AG08395 (cell line): ENCODE measurements around the gene COL25A1.
A peak's percentile ranks its signal among the peaks of the same experiment; 100 is the strongest.
"Not testable (repeated sequence)": the region's sequence is repeated elsewhere in the genome, so short reads cannot be mapped to it uniquely, and the experiment has no call there.

Experiments
- DNase-seq: peaks from one replicate; pipeline ENCODE4 v3.0.0; 2012; ENCODE audit warnings: mixed read lengths, low spot score

The COL25A1 gene

DNA sequence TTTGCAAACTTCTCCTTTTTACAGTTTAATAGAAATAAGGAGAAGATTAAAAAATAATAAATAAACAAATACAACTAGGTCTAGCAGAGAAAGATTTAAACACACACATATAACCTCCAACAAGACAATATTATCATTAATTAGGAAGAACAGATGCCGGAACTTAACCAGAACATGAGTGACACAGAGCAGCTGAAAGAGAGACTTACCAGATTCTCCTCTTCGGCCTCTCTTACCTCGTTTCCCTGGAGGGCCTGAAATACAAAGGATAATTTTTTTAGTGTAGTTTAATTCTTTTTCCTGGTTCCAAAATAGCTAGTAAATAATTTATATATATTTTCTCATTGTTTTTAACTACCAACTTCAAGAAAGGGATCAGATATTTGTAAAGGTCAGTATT lies 252.5 kb downstream of the COL25A1 start:
- no peak for DNase-seq

GRCh38 chr4:109046471-109047201 lies 255.8 kb downstream of the COL25A1 start:
- peak; percentile 25 for DNase-seq

DNA sequence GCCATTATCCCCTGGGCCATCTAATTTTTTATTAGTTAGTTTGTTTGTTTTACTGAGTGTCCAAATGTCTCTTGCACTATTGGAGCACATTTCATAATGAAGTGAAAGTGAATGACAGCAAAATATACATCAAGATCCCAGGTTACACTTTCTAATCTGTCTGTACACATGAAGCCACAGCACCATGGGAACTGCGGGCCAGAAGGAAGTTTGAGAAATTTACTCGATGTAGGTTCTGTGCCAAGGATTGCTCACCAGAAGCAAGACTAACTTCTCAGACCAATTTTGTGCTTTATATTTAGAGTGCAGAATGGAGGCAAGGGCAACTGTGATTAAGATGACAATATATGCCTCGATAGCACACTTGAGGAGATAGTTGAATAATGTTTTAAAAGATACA lies 258.0 kb downstream of the COL25A1 start:
- DNase-seq, result no peak

- DNase-seq, result no peak
These were observed 259.2 kb downstream of the COL25A1 start for GRCh38 chr4:109043286-109043685.

GRCh38 chr4:109041463-109042360 lies 260.7 kb downstream of the COL25A1 start:
- no peak for DNase-seq

DNA sequence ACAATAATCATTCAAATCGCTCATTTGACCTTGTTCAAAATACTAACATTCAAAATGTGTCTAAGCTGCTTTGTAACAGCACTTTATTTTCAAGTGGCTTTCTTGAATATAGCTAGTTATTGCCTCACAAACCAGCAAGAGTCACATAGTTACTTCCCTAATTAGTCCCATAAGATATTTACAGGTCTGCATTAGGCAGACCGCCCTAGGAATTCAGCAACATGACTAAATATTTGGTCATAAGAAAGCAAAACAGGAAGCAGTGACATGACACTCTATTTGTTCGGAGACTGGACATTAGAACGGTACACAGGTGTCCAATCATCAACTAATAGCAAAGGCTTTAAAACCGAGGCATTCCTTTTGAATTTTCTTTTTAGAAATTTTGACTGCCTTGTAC lies 262.0 kb downstream of the COL25A1 start:
- DNase-seq, result no peak

DNA sequence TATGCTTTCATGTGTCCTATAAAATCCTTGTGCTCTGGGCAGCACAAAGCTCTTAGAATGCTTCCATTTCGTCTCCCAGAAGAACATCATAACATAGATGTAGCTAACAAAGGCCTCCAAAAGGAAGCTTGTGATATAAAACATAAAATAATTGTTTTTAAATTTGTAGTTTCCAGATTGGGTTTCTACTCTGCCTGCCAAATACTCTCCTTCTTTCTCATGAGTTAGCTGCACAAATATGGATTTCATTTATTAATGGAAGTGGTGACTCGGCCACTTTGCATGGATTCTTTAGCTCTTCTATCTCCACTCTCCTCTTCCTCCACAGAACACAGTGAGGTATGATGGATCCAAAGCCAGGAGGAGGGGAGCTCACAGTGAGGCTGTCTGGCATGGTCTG lies 265.4 kb downstream of the COL25A1 start:
- no peak for DNase-seq

GRCh38 chr4:109033993-109034392 lies 268.5 kb downstream of the COL25A1 start:
- DNase-seq, result no peak

DNA sequence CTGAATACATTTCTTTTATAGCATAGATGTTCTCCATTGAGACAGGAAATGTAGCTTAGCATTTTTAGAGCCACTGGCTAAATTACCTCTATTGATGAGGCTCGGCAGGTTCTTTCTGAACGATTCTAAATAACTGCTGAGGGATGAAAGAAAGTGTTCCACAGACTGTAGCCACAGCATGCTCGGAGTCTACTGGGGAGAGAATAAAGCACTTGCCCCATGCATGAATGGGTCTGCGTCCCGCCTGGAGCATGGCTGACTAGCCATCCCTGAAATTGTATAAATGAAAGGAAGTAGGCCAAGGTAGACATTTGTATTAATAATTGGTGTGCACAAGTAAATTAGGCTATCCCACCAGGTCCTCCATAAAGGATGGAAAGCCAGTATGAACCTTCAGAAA lies 269.8 kb downstream of the COL25A1 start:
- DNase-seq, result no peak

DNA sequence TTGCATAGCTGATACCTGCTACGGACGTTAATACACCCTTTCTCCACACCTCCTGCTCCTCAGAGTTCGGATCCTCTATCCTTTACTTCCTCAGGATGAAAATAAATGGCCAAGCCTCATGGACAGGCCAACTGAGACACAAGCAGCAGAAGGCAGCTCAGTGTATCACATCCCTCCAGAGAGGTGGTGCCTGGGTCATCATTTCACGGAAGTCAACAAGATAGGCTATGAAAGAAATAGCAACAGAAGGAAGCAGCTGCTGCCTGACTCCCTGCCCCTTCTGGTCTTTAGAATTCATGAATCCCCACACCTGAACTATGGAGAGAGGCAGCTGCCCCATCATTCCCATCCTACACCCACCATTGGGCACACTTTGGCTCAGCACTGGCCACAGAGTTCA lies 272.5 kb downstream of the COL25A1 start:
- no peak for DNase-seq

- DNase-seq, result no peak
These were observed 275.4 kb downstream of the COL25A1 start for GRCh38 chr4:109027016-109027500.

DNA sequence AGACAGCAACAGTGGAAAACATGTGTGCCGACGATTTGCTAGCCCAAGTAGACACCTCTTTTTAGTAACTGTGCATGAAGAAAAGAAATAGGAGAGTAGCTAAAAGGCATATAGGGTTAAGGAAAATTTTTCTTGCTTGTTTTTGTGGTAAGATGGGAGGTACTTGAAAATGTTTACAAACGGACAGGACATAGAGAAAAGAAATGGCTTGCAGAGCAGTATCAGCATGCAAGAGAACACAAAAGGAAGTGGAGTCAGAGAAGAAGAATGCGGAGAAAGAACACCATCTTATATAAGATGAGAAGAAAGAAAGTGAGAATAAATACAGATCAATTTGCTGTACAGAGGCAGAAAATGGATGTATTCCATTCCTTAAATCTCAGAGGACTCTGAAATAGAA lies 275.9 kb downstream of the COL25A1 start:
- no peak for DNase-seq

- DNase-seq, result no peak
These were observed 276.9 kb downstream of the COL25A1 start for GRCh38 chr4:109025471-109026076.

GRCh38 chr4:109022961-109023360 lies 279.5 kb downstream of the COL25A1 start:
- DNase-seq, result no peak

GRCh38 chr4:109021630-109022029 lies 280.8 kb downstream of the COL25A1 start:
- DNase-seq, result not testable (repeated sequence)

DNA sequence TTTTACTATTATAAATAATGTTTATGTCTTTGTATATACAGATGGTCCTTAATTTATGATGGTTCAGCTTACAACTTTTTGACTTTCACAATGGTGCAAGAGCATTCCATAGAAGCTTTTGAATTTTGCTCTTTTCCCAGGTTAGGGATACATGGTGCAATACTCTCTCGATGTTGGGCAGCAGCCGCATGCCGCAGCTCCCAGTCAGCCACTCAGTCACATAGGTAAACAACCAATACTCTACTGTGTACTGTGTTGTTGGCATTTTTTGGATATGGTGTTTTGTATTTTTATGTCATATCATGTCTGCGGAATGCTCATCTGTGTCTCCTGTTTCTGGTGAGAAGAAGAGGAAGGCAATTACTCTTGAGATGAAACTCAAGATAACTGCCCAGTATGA lies 281.6 kb downstream of the COL25A1 start:
- no peak for DNase-seq

- no peak for DNase-seq
These were observed 286.3 kb downstream of the COL25A1 start for GRCh38 chr4:109016200-109016599.

- no peak for DNase-seq
These were observed 287.0 kb downstream of the COL25A1 start for GRCh38 chr4:109015413-109015810.

- DNase-seq, result no peak
These were observed 287.7 kb downstream of the COL25A1 start for GRCh38 chr4:109014593-109015412.

DNA sequence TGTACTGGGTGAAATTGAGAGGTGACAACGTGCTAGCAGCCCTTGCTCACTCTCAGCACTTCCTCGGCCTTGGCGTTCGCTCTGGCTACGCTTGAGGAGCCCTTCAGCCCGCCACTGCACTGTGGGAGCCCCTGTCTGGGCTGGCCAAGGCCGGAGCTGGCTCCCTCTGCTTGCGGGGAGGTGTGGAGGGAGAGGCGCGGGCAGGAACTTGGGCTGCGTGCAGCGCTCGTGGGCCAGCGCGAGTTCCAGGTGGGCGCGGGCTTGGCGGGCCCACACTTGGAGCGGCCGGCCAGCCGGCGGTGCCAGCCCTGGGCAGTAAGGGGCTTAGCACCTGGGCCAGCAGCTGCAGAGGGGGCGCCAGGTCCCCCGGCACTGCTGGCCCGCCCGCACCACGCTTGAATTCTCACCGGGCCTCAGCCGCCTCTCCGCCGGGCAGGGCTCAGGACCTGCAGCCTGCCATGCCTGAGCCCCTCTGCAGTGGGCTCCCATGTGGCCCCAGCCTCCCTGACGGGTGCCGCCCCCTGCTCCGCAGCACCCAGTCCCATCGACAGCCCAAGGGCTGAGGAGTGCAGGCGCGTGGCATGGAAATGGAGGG lies 290.1 kb downstream of the COL25A1 start:
- DNase-seq, result no peak

DNA sequence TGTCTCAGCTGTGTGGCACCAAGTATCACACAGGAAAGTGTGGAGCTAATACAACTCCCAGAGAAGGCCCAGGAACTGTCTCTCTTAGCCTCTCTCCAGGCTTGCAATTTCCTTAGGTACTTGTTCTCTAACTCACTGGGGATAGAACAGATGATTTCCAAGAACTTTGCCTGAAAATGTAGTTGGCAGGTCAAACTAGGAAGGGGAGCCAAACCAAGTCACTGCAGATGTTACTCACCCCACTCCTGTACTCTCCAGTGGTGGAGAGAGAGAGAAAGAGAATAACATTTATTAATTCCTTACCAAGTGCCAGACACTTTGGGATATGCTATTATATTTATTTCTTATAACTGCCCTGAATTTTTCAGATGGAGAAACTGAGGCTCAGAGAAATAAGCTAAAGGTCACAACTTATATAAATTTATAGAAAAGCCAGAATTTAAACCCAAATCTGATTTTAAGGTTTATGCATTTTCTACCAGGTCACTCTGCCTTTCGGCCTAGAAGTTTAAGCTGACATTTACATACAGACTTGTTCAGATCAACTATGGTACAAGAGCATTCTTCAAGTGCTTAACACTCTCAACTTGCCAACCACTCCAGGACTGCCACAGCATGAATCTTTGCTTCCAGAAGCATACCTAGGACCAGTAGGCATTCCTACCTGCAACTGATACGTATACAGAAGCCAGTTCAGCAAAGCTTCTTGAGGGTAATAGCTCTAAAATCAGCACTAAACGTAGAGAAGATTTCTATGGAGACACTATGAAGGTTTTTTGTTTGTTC lies 291.0 kb downstream of the COL25A1 start:
- DNase-seq, result no peak
